OCI-LY7 (cell line): ENCODE results near the gene OR2V2. TPM values are rescaled to one million over a fixed set of nuclear protein-coding genes. Genes with fewer than 3 reads are reported as not detected.

Experiments used
- BruUV-seq: library from RNA; stranded (reverse); fragments of 400-500 nt; replicated peaks from 2 replicates; lab custom pipeline; 2021; lab: Mats Ljungman, UMichigan
- CTCF ChIA-PET: fragments of 300-600 bp; sonication (Branson Sonifier 250); formaldehyde crosslinking; loops from one replicate; lab custom pipeline; 2022; ENCODE audit warnings: antibody characterized with exemption; ENCODE audit not compliant: unreplicated experiment; lab: Charles Lee
- POLR2A ChIA-PET: fragments of 300-600 bp; sonication (Branson Sonifier 250); formaldehyde crosslinking; loops from one replicate; lab custom pipeline; 2022; ENCODE audit warnings: antibody characterized with exemption; lab: Charles Lee
- DNase-seq: peaks from one replicate; pipeline ENCODE4 v3.0.0-alpha.2; 2015; ENCODE audit warnings: low spot score
- H2AFZ ChIP-seq: fragments of 200-600 bp; sonication (generic), shearing (Covaris generic); 2 replicates; pipeline ENCODE4 v1.6.1; 2014; ENCODE audit warnings: mild to moderate bottlenecking, antibody characterized with exemption, low read length, moderate library complexity
- H3K27ac ChIP-seq: fragments of 200-600 bp; sonication (generic); 2 replicates; pipeline ENCODE4 v1.5.1; 2014; ENCODE audit warnings: mixed run types, low read depth, mild to moderate bottlenecking, moderate library complexity, low read length, inconsistent platforms; ENCODE audit not compliant: poor library complexity, severe bottlenecking
- H3K36me3 ChIP-seq: fragments of 200-600 bp; sonication (generic); 2 replicates; pipeline ENCODE4 v1.6.1; 2014; ENCODE audit warnings: mild to moderate bottlenecking, antibody characterized with exemption, low read length, moderate library complexity, mixed read lengths; ENCODE audit not compliant: insufficient read depth
- H3K4me1 ChIP-seq: fragments of 200-600 bp; sonication (generic); 2 replicates; pipeline ENCODE4 v1.5.1; 2014; ENCODE audit warnings: mild to moderate bottlenecking, low read length; ENCODE audit not compliant: insufficient read depth, poor library complexity, severe bottlenecking
- H3K4me2 ChIP-seq: fragments of 200-600 bp; sonication (generic); 2 replicates; pipeline ENCODE4 v1.6.1; 2014; ENCODE audit warnings: mild to moderate bottlenecking, low read length
- H3K4me3 ChIP-seq: fragments of 200-600 bp; sonication (generic); 2 replicates; pipeline ENCODE4 v1.5.1; 2014; ENCODE audit warnings: mild to moderate bottlenecking, low read depth, low read length; ENCODE audit not compliant: poor library complexity, severe bottlenecking
- H3K79me2 ChIP-seq: fragments of 200-600 bp; sonication (generic); 2 replicates; pipeline ENCODE4 v1.6.1; 2016; ENCODE audit warnings: low read depth, mild to moderate bottlenecking, low read length, moderate library complexity, mixed read lengths; ENCODE audit not compliant: insufficient read depth
- H3K9me2 ChIP-seq: fragments of 200-600 bp; sonication (generic); 2 replicates; pipeline ENCODE4 v1.6.1; 2016; ENCODE audit warnings: mild to moderate bottlenecking, low read length, mixed read lengths; ENCODE audit not compliant: insufficient read depth
- H3K9me3 ChIP-seq: fragments of 200-600 bp; sonication (generic); 2 replicates; pipeline ENCODE4 v1.6.1; 2014; ENCODE audit warnings: mild to moderate bottlenecking, mixed run types, low read length, mixed read lengths
- H4K20me1 ChIP-seq: fragments of 200-600 bp; sonication (generic); 2 replicates; pipeline ENCODE4 v1.6.1; 2014; ENCODE audit warnings: mild to moderate bottlenecking, antibody characterized with exemption, low read length, moderate library complexity, mixed read lengths; ENCODE audit not compliant: insufficient read depth
- EZH2phosphoT487 ChIP-seq: fragments of 200-600 bp; sonication (generic); IDR thresholded peaks from 2 replicates; pipeline ENCODE4 v1.6.1; 2018; ENCODE audit warnings: low read depth, borderline replicate concordance, mild to moderate bottlenecking, mixed run types, antibody characterized with exemption, low read length, moderate library complexity, mixed read lengths
- intact Hi-C: fragments of 100-400 bp; cut with micrococcal nuclease; formaldehyde crosslinking; loops from one replicate; pipeline ENCODE4 v1.10.0; 2022; ENCODE audit not compliant: unreplicated experiment
- total RNA-seq, 2 experiments: library from RNA; depleted of rRNA in 1 of 2; stranded (reverse); fragments of >200 nt in 1 of 2; shearing (Covaris generic) in 1 of 2; gene quantifications; 2 replicates each; pipeline ENCODE4 v1.2.3, GENCODE V29; 2014 to 2022
- TF ChIP-seq, protein P1 (sequence below): fragments of 200-600 bp; sonication (generic); conservative IDR thresholded peaks from 2 replicates; pipeline ENCODE4 v1.5.1; 2014; ENCODE audit warnings: mild to moderate bottlenecking, antibody characterized with exemption, low read length, moderate library complexity, mixed read lengths

The OR2V2 gene
- total RNA-seq, 2 experiments from 2014 or later = 0.06 TPM; not detected in 1

DNA sequence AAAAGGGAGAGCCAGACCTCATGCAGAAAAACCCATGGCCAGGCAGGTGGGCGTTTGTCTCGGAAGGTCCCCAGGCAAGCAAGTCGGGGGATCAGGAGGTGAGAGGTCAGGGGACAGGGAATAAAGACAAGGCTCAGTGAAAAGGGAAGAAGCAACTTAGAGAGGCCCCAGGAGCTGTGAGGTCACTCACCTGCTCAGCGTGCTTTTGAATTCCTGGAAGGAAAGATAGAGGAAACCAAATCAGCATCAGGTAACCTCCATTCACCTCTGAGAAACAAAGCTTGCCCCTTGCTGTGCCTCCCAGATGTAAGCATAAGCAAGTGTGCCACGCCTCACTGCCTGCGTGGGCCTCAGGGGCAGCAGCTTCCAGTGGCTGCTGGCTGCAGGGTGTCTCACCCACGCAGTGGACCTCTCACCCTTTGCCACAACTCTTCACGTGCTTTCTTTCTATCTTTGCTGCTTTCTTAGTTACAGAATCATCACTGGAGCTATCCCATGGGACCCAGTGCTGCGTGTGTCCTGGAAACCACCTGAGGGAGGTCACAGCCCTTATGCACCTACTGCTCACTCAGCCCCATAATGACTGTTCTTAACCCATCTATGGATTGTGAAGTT lies 51.6 kb downstream of the OR2V2 start:
- H3K4me1 ChIP-seq = peaks cover 44% of the 10 kb centered on the region
- H3K36me3 ChIP-seq = no peaks in the 10 kb centered on the region
- intact Hi-C loops = no loop called here
- CTCF ChIA-PET = no interaction called here
- peak overlapping the region; percentile 42 for H3K4me2 ChIP-seq
- H3K27ac ChIP-seq = no peak overlapping the region
- no peaks in the 10 kb centered on the region for H4K20me1 ChIP-seq
- H3K9me2 ChIP-seq = no peaks in the 10 kb centered on the region
- H3K79me2 ChIP-seq = no peaks in the 10 kb centered on the region
- no peak overlapping the region for H3K4me3 ChIP-seq
- BruUV-seq = no TSS peak
- POLR2A ChIA-PET = interaction anchor here (0.8 to 2.5 kb wide), 3 partner anchors 9 to 14 kb away, joined by 3 to 11 read pairs (median 4); no protein-coding TSS in a partner anchor
- no peak for TF ChIP-seq EZH2phosphoT487
- TF ChIP-seq, protein P1, sequence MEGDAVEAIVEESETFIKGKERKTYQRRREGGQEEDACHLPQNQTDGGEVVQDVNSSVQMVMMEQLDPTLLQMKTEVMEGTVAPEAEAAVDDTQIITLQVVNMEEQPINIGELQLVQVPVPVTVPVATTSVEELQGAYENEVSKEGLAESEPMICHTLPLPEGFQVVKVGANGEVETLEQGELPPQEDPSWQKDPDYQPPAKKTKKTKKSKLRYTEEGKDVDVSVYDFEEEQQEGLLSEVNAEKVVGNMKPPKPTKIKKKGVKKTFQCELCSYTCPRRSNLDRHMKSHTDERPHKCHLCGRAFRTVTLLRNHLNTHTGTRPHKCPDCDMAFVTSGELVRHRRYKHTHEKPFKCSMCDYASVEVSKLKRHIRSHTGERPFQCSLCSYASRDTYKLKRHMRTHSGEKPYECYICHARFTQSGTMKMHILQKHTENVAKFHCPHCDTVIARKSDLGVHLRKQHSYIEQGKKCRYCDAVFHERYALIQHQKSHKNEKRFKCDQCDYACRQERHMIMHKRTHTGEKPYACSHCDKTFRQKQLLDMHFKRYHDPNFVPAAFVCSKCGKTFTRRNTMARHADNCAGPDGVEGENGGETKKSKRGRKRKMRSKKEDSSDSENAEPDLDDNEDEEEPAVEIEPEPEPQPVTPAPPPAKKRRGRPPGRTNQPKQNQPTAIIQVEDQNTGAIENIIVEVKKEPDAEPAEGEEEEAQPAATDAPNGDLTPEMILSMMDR = no peak
- no peaks in the 10 kb centered on the region for H3K9me3 ChIP-seq
- H2AFZ ChIP-seq = no peak overlapping the region
- DNase-seq = no peak

DNA sequence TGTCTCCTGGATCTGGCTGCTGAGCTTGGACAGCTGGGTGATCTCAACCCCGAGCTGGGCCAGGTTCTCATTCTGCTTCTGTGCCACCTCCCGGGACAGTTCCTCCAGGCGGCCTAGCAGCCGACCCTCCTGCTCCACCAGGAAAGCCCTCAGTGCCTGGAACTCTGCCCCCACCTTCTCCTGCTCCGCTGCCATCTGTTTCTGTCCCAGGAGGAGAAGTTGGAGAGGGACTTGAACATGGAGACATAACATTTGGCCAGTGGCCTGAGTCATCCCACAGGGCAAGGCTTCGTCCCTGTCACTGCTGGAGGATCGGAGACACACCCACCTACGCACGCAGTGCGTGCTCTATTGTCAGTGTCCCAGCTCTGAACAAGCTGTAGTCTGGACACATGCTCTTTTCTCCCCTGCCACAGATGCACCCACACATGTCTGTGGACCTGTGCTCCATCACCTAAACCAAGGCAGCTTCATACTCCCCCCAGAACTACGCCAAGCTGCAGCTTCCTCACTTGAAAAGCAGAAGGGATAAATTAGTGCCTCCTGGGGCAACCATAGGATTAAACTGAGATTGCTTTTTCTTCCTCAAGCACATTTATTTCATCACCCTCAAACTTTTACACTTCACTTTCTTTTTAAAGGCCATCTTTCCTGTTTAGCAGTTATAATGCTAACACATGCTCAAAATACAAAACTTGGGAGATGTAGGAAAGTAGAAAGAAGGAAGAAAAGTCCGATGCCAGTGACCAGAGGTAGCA lies 52.7 kb downstream of the OR2V2 start:
- BruUV-seq = no TSS peak
- Histone ChIP-seq H3K27ac (no peak overlapping the region), H3K4me1 (peaks cover 55% of the 10 kb centered on the region), H2AFZ (peak overlapping the region; percentile 61; the same call in 1 of the 2 replicates), H3K9me2 (no peaks in the 10 kb centered on the region), H3K79me2 (no peaks in the 10 kb centered on the region), H3K4me2 (peak overlapping the region; percentile 44), H3K4me3 (no peak overlapping the region), H3K36me3 (no peaks in the 10 kb centered on the region), H3K9me3 (no peaks in the 10 kb centered on the region), H4K20me1 (no peaks in the 10 kb centered on the region)
- intact Hi-C loops = no loop called here
- POLR2A ChIA-PET = interaction anchor here (0.8 to 2.5 kb wide), 3 partner anchors 8 to 13 kb away, joined by 3 to 11 read pairs (median 4); no protein-coding TSS in a partner anchor
- CTCF ChIA-PET = no interaction called here
- no peak for DNase-seq
- no peak for TF ChIP-seq EZH2phosphoT487
- TF ChIP-seq, protein P1 = no peak
